HUDEP-2 (cell line): ENCODE data around the gene JAZF1.

ENCODE experiments used
- DNase-seq, 76 experiments: peaks; one replicate each; lab custom pipeline; 2025; ENCODE audit not compliant: unreplicated experiment in 76 of 76; lab: John Stamatoyannopoulos, UW

Gene JAZF1

DNA sequence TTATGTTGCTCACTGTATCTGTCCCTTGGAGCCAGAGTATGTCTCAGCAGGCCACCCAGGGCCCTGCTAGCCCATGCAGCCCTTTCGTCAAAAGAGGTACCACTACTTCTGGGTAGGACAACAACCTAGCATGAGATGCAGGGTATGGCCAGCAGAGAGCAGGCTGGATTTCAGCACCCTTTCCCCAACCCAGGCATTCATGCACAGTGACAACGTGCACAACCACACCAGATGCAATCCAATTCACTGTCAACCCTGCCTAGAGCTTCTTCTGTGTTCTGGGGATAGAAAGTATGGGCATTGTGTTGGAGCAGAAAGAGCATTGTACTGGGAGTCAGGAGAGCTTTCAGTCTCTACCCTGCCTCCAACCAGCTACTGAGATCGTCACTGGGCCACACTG lies 37.9 kb downstream of the JAZF1 start:
- peak in 5 of 76 experiments; percentile 9 to 22 (median 10) for DNase-seq

DNA sequence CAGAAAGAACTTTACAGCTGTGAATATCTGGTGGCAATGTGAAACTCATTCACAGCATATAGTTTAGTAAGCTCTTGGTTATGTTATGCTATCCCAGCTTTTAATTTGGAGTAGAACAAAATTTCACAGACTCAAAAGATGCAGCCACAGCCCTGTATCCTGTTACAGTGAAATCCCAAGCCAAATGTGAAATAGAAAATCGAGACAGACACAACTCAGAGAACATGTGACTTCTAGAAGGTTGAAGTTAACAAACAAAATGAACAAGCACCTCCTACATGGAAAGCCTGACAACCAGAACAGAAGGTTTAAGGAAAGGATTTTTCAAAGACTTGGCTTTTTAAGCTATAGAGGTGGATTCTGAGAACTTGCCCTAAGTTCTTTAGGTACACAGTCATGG lies 39.6 kb downstream of the JAZF1 start:
- no peak for DNase-seq

DNA sequence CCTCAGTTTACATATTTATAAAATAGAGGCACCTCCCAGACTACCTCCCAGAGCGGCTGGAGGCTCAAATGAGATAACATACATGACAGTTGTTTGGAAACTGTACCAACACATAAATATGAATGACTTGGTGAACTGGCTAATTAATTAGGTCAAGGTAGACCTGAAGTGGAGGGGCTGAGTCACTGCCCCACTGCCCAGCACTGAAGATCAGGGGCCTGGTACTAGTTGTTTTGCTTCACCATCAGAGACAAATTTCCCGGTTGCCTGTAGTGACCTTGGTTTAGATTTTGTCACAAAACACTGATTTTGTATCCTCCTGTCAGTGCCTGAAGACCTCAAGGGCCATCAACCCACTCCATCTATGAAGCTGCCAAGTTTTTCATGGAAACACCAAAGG lies 41.8 kb downstream of the JAZF1 start:
- no peak for DNase-seq

DNA sequence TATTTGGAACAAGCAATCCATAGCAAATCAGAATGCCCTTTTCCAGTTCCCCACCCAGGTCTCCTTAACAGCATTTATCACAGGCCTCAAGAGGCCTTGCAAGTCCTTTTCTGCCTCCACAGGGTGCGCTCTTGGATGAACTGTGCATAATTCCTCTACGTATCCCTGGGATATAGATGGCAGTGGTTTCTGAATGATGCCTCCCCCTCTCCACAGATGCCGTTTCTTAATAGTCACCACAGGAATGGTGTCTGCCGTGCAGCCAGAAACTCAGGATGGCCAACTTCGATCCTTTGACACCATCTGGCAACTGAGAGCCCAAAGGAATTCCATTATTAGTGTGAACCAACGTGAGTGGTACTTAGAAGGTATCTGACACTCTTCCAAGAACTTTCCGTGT lies 43.1 kb downstream of the JAZF1 start:
- no peak for DNase-seq

DNA sequence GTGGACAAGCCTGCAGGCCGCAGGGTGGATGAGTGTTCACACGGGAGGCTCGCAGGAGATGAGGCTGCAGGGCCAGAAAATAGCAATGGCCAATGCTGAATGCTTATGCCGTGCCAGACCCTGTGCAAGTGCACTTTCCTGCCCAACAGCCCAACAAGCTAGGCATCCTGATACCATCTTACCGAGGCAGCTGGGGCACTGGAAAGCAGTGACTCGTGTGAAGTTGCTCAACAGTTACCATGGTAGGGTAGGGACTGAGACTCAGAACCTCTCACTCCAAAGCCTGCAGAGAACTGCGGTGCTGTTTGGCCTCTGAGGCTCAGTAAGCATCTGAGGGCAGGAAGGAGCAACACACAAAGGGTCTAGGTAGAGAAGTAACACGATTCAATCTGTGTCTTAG lies 43.7 kb downstream of the JAZF1 start:
- peak in 5 of 76 experiments; percentile 20 to 42 (median 28) for DNase-seq

DNA sequence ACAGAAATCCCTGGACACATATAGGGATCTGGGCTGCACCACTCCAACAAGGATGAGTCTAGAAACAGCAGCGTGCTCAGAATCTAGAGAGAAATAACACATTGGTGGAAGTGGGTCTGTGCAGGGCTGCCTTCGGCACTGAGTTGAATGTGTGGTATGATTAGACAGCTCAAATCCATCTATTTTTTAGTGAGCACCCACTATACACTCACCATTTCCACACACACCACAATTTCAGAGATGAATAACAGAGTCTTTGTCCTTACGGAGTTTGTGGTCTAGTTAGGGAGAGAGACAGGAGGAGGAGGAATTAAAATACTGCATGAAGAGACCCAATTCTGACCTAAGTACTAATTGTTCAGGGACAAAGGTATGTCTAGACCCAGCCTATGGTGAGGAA lies 44.2 kb downstream of the JAZF1 start:
- DNase-seq, result no peak

DNA sequence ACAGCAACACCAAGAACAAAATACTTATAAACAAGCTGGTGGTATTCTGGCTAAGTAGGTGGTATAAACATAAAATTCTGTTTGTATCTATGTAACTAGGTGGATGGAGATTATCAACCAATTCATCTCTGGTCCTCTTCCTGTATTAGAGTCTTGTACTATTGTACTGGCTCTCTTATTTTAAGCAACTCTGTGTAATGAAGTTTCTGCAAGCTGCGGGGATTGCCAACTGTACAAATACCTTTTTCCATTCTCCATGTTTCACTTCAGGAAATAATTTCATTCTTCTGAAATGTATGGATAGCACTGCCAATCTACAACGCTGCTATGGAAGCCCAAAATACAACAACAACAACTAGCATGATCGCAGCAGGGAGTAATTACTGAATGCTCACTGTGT lies 44.8 kb downstream of the JAZF1 start:
- no peak for DNase-seq

DNA sequence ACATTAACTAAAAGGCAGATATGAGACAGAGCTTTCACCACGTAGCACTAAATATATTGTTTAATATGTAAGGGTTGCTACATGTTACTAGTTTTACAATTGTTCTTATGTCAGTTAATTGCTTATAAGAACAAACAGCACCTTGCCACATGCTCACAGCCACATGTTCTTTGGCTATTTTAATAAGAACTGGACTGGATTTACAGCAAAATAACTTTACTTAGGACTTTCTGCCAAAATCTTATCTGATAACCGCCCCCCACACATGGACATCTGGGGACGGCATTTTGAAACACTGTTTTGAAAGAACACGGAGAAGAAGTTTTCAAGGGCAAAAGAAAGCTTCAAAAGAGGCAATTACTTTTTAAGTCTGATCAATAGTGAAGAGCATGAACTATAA lies 45.3 kb downstream of the JAZF1 start:
- peak in 26 of 76 experiments; percentile 4 to 59 (median 40) for DNase-seq

DNA sequence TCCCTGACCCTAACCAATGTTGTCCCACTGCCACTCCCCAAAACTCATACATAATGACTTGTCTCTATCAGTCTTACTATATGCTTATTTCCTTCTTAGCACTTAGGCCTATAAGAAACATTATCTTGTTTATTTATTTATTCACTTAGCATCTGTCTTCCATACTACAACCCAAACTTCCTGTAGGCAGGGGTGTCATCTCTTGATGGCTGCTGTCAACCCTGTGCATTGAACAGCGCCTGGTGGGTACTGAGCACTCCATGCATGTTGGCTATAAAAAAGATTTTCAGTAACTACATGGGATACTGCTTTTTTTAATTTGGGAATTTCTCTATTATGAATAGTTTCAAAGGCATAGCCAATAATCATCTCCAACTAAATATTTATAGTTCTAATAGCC lies 46.7 kb downstream of the JAZF1 start:
- DNase-seq, result no peak

DNA sequence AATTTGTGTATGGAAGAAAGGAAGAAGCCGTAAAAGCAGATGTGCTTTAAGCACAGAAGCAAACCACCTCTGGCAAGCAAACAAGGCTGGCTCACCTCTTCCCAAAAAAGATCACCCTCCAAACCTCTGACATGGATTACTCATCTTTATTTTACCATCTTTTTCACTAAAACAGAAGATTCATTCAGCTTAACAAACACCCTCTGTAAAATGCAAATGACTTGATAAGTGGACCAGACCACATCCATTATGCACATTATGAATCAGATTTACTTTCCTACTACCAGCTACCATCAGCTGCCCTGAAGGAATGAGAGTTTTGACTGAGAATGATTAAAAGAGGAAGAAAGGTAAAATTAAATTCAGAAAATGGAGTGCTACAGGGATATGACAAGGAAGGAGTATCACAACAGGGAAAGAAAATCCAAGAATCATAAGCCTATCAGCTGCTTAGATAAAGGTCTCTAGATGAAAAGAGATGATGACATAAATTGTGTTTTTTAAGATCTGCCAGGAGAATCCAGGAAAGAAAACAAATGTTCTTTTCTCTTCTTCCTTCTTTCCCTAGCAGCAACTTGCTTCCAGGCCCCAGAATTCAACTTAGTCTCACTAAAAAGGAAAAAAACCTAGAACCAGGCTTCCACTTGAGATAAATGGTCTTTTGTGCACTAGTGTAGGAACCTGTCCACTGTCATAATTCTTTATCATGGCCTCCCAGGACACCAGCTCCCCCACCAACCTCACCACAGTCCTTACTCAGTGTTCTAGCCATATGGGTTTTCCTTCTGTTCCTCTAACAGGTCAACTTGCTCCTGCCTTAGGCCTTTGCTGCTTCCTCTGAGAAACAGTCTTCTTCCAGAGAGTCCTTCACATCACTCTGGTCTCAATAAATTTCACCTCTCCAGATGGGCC lies 47.4 kb downstream of the JAZF1 start:
- peak in 24 of 76 experiments; percentile 10 to 61 (median 22) for DNase-seq

DNA sequence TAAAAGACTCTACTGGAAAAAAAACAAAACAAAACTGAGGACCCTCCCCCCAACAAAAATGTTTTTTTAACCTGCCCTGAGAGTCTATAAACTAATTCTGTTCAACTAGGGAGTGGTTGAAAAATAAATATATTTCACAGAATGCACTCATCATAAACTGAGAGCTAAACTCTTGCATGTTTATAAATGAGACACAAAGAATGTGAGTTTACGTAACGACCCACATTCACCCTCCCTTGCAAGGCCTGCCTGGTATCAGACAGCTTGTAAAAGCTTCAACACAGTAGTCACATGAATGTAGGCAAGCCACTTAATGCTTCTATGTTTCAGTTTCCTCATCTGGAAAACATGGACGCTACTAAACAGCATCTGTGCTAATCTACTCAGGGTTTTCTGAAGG lies 50.3 kb downstream of the JAZF1 start:
- no peak for DNase-seq

DNA sequence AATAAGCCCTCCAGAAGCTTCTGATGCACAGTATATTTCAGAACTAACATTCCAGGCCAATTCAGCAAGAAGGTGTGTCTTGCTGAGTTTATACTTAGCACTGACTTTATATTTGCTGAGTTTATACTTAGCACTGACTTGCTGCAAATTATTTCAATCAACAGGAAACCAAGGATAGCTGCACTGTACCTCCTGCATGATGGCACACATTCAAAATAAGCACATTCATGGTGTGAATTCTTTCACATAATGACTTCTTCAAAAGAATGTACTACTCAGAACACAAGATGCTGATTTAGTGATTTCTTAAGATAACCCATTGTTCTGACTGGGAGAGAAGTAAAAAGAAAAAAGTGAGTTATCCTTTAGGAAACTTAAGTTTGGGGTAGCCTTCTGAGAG lies 52.0 kb downstream of the JAZF1 start:
- DNase-seq, result no peak

DNA sequence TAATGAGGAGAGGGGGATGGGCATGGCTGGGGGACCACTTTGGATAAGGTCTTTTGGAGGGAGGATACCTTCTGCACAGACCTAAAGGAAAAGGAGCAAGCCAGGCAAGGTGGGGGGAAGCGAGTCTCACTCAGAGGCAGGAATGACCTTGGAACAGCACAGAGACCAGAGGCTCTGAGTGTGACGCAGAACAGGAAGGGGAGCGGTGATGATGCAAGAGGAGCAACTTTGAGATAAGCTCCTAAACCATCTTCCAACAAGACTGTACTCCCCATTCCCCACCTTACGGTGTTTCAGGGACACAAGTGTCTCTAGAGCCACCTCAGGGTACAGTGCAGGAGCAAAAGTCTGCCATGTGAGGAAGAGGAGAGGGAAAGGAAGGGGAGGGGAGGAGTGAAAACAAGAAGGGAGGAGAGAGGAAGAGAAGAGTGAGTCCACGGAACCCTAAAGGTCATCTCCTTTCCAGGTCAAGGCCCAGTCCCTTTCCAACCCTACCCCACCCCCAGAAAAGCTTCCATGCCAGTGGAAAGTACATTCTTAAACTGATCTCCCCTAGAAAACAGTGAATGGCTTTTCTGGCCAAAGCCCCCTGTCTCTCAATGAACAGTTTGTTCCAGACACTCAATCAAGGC lies 54.1 kb downstream of the JAZF1 start:
- no peak for DNase-seq

DNA sequence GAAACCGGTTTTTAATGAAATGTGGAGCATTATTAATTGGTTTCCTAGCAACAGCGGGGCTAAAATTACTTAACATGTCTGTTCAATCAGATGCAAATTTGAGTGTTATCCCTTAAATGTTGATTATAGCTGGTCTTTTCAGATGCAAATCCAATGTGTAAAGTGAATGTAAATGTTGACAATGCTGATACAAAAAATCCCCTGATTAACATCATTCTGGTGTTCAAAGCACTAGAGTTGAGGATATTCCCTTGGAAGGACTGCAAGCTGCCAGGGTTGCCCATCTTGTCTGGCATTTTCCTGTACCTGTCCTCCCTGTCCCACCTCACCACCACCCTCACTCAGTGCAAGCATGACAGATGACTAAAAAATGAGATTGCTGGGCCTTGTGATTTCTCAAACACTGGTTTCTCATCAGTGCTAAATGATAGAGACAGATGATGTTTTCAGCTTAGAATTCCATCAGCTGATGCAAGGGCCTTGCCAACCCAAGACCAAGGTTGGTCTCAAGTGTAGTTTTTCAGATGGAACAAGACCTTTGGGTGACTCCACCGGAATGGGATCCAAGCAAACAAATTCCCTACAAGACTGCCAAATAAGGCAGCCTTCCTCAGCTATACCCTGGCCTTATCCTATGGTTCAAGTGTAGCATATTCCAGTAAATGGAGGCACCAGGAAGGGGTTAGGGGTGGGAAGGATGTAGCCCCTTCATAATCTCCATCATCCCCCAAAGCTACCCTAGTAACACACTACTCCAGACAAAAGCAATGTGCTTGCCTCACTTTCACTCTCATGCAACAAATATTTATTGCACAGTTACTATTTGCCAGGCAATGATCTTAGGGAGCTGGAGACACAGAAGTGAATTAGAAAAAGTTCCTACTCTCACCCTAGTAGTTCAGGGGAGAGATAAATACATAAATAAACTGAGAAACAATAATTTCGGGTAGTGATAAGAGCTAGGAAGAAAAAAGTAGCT lies 54.9 kb downstream of the JAZF1 start:
- no peak for DNase-seq

DNA sequence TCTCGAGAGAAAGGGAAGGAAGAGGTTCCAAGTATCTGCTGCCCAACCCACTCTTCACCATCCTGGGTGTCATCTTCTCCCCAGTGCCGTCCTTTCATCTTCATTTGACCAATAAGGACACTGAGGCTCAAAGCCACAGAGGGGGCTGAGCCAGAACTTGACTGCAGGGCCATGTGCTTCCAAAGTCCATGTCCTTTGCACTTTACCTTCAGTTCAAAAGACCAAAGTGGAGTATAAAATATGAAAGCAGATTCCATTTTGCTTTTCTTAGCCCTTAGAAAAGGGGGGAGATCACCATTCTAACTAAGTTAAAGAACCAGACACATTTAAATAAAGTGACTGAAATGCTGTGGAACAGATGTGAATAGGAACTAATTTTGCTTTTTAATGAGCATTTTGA lies 56.2 kb downstream of the JAZF1 start:
- DNase-seq, result no peak

DNA sequence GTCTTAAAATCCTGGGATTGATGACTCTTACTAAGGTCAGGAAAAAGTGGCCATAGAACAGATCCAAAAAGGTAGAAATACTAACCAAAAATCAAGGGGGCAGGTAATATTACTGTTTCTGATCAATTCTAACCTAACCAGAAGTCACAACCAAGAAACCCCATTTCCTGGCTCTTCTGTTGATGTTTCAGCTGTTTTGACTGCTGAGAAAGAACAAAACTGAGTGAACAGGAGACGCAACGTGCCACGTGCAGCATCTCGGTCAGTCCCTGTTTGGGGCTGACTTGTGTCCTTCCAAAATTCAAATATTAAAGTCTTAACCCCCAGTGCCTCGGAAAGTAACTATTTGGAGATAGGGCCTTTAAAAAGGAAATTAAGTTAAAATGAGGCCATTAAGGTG lies 56.8 kb downstream of the JAZF1 start:
- DNase-seq, result no peak

DNA sequence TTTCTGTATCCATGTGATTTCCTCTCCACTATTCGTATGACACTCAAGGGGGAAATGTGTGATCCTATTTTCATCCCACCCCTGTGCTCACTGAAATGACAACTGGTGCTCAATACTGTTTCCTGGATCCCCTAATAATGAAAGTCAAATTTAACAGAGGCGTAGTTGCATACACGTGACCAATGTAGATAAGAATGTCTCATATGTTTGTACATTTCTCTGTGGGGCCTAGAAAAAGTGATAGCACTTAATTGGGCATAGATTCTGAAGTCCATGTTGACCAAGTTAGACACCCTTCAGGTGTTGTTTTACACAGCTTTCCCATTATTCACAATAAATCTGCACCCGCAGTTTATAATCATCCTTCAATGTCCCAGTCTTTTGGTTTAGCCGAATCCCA lies 59.1 kb downstream of the JAZF1 start:
- DNase-seq, result no peak

DNA sequence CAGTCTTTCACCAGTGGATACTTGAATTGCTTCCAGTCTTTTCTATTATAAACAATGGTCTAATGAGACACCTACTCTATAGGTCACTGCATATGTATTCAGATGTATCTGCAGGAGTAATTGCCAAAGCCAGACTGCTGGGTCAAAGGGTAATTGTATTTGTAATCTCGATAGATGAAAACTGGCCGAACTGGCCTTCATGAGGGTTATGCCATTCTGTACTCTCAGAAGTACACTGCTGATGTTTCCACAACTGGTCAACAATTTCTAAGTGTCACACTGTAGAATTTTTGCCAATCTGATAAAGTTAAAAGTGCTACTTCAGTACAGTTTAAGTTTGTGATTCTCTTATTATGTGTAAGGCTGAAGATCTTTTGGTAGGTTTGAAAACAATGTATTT lies 64.6 kb downstream of the JAZF1 start:
- no peak for DNase-seq

DNA sequence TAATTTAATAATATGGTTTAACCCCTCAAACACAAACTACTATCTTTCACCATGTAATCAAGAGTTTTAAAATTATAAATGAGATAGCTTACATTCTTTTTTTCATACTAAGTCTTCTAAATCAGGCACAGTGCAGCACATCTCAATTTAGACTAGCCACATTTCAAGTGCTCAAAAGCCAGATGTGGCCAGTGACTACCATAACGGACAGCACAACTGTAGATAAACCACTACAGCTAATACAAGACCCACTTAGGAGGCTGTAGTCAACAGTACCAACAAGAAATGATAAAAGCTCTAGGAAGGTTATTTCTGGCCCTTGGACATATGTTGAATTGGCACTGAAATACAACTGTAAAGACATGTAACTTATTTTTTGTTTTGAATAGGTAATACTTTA lies 65.3 kb downstream of the JAZF1 start:
- DNase-seq, result no peak

DNA sequence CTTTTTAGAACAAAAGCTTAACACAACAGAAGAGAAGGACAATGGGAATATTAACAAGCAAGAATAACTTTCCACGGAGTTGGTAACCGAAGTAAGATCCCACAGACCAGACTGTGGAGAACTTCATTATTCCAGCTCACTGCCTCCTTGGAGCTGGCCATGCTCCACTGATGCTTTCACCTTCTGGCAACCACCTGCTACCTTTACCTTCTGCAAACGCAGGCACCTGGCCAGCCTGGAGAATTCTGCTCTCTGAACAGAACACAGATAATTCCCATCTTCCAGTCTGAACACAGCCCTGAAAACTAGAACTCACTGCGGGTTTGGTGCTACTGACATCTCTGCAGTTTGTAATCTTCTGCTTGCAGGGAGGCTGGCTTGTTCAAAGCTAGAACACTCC lies 66.5 kb downstream of the JAZF1 start:
- no peak for DNase-seq

DNA sequence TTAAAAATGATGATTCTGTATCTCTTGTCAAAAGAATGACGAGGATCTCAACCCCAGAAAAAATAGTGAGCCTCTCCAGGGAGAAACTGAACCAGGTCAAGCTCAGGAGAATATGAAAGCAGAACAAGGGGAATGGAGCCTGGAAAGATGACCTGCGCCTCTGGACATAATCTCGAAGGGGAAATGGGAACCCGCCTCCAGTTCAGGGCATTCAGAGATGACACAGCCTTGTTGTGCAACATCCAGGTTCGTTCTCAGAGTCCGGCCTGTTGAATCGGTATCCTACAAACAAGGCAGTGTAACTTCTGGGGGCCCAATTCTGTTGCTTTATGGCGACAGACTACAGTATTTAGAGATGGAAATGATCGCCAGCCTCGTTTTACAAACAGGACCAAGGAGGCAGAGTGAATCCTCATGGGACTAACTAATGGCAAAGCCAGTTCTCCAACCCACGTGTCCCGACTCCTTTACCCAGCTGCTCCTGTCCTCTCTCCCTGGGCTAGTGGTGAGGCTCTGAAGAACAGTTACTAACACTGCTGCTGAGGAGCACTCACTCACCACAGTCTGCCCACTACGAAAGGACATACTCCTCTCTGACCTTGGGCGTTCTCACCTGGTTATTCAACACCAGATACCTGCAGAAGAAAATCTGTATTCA lies 67.6 kb downstream of the JAZF1 start:
- DNase-seq, result no peak
